Activated CD4-positive, alpha-beta T cell treated with anti-CD3 and anti-CD28 coated beads, Interleukin-2, amount 50 U/mL, for 24 hours (primary cell): ENCODE results near the gene SUGT1.
"Not testable (repeated sequence)": the region's sequence is repeated elsewhere in the genome, so short reads cannot be mapped to it uniquely, and the experiment has no call there.

ENCODE experiments used
- DNase-seq, 2 donors: peaks; one replicate each; pipeline ENCODE4 v3.0.0-alpha.2; 2020; ENCODE audit warnings: low read depth in 1 of 2, low spot score in 1 of 2

The SUGT1 gene

GRCh38 chr13:52652196-52652979 is at the start of gene SUGT1:
Gene SUGT1, plus strand, starts transcription at chr13:52652836. Its CDS starts 85 bp downstream, at chr13:52652921.
- DNase-seq: peak; percentile 88 to 92

GRCh38 chr13:52603316-52603715 is 49.3 kb upstream of the SUGT1 start:
- not testable (repeated sequence) for DNase-seq

DNA sequence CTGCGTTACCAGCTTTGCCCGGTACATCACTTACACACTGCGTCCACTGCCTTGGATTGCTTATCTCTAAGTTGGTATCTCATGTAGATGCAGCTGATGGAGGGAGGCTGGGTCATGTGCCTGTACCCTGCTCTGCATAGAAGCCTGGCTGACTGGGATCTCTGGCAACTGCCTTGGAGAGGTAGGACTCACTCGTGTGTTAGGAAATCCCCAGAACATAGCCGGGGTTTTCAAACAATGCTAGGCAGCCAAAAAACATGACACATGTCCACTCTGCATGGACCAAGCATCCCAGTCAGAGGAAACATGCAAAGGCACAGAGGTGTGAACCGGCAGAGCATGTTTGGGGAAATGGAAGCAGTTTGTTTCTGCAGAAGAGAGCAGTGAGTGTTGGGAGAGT is 46.5 kb upstream of the SUGT1 start:
- not testable (repeated sequence) for DNase-seq

DNA sequence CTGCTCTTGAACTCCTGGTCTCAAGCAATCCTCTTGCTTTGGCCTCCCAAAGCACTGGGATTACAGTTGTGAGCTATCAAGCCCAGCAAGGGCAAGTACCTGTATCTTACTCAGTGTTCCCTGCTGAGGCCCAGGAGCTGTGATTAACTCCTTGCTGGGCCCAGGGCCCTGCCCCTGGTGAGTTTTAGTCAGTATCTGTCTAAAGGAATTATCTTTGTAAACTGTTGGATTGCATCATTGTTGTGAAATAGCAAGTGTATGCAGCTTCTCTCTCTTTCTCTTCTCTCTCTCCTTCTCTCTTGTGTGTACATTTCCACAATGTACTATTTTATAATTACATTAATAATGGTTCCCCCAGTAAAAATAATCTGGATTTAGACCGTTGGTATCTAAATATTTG is 45.8 kb upstream of the SUGT1 start:
- not testable (repeated sequence) for DNase-seq

DNA sequence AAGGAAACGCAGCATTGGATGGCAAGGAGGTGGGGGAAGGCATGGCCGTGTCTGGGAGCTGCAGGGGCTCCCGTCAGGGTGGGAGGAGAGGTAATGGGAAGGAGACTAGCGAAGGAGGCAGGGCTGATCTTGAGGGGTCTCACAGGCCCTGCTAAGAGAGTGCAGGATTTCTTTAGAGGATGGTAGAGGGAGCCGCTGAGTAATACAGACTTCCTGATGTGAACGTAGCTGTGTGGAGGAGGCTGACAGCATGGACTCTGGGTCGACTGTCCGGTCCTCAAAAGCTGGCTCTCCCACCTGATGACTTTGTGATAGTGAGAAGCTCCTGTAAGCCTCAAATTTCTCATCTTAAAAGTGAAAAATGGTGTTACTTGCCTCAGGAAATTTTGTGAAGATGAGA is 44.5 kb upstream of the SUGT1 start:
- not testable (repeated sequence) for DNase-seq

DNA sequence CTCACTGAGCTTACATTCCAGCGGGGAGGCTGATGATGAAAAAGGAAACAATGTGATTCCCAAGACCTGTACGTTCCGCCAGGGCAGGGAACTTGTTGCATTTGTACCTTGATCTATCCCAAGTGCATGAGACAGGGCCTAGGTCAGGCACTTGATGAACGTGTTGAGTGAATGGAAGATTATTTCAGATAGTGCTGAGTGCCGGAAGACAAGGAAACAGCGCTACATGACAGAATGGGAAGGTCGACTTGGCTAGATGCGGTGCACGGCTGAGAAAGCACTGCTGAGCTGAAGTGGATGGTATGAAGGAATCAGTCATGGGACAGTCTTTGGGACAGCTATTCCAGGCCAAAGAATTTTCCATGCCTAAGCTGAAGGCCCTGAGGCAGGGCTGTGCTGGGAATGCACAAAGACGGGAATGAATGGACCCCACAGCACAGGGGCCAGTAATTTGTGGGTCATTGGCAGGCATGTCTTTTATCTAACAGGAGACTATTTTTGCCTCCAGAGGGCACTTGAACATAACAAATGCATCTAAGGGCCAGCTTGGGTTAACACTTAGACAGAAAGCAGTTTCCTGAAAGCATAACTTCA is 43.5 kb upstream of the SUGT1 start:
- DNase-seq: not testable (repeated sequence)

- DNase-seq: not testable (repeated sequence)
Observed at GRCh38 chr13:52610158-52610557, 42.5 kb upstream of the SUGT1 start.

GRCh38 chr13:52615134-52615801 is 37.4 kb upstream of the SUGT1 start:
- no peak for DNase-seq

DNA sequence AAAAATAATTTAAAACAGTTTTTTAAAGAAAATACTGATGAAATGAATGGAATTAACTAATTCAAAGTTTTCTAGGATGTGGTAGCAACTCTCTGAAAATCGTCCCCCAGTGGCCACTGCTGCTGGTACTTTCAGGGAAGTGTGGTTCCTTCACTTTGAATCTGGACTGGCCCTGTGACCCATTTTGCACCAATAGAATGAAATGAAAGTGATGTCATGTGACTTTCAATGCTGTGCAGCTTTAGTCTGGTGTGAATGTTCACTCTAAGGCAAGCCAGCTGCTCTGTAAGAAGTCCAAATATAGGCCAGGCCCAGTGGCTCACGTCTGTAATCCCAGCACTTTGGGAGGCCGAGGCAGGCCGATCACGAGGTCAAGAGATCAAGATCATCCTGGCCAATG is 36.8 kb upstream of the SUGT1 start:
- no peak for DNase-seq

DNA sequence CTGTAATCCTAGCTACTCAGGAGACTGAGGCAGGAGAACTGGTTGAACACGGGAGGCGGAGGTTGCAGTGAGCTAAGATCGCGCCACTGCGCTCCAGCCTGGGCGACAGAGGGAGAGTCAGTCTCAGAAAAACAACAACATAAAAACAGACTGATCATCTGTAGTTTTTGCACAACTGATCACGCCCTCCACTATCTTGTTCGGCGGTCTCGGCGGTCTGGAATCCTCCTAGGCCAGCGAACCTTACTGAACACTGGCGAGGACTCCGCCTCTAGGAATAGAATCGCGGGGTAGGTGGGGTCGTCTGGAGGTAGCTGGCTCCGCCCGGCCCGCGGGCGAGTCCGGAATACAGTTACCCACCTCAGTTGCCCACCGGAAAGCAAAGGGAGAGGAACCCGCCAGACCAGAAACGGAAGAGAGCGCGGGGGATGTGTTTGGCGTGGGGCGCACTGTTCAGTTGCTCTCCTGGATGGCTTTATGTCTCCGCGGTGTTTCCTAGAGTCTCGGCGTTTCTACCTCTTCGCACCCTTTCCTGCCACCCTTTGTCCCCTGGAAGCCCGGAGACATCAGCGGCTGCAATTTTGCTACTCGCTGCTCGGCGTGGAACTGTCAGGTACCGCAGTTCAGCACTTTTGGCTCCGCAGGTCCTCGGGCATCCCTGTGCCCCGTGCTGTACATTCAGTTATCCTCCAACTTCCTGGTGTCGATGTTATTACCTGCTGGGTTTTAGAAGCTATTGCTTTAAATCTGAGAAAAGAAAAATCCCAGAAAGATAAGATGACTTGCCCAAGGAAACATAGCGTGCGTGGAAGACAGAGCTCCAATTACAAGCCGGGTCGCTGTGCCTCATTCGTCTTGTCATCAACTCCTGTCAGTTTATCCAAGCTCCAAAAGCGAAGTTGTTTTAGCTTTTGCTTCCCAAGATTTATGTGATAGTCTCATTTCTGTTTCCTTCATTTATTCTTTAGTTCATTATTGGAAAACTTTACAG is 35.3 kb upstream of the SUGT1 start:
- DNase-seq: peak; percentile 64 to 83

DNA sequence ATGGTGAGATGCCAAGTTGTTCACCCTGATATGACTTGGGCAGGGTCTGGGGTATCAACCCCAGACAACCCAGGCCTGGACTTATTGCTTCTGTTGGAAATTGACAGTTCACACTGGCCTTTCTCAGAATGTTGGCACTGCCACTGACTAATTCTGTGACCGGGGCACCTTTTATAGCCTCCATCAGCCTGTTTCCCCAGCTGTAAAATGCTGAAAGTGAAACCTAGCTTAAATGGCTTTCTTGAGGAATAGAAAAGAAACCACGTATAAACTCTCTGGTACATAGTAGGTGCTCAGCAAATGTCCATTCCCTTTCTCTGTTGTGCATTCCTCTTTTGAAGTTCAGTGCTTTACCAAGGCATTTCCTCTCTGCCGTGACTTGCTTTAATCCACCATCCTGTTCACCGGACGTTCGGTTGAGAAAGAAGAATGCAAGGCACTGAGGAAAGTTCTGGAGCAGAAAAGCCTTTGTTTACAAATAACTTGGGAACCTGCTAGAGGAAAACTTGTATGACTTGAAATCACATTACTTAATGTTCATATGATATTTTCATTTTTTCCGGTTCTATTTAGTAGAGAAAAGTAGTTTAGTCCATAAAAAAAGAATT is 21.4 kb upstream of the SUGT1 start:
- not testable (repeated sequence) for DNase-seq

GRCh38 chr13:52638666-52639328 is 13.8 kb upstream of the SUGT1 start:
- no peak for DNase-seq

GRCh38 chr13:52642131-52642530 is 10.5 kb upstream of the SUGT1 start, which contains the start of gene HNRNPA1L2:
Gene HNRNPA1L2, plus strand, starts transcription at chr13:52642431. Its CDS starts 62 bp downstream, at chr13:52642493.
- DNase-seq: no peak

- no peak for DNase-seq
Observed at GRCh38 chr13:52644108-52644507, 8.5 kb upstream of the SUGT1 start.

- DNase-seq: no peak
Observed at GRCh38 chr13:52646967-52647366, 5.7 kb upstream of the SUGT1 start.

DNA sequence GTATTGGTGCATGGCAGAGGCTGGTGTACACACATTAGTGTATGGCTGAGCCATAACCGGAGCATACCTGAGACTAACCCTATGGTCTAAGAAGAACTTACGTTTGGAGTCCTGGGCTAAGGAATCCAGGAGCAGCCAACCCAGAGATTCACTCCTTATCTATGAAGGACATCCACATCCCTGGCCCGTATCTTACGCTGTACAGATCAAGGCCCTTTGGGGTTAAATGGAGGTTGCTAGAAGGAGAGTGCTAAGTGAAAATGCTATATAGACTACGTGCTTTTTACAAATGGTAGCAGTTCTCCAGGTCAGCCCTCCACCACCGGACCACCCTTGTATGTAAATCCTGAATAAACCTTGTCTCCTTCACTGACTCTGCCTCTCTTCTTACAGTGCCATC is 1.9 kb upstream of the SUGT1 start:
- DNase-seq: no peak

- no peak for DNase-seq
Observed at GRCh38 chr13:52651897-52652195, 790 bp upstream of the SUGT1 start.

DNA sequence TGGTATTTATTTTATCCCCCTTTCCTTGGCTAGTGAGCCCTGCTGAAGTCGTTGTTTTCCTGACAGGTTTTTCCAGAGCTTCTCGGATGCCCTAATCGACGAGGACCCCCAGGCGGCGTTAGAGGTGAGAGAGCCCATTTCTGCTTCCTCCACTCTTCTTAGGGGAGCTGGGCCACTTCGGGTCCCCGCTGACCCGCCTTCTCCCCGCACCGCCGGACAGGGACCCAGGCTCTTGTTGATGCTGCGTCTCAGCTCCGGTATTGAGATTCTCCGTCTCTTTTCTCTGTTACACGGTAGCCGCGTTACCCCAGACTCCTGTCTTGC is 306 bp downstream of the SUGT1 start:
- no peak for DNase-seq

DNA sequence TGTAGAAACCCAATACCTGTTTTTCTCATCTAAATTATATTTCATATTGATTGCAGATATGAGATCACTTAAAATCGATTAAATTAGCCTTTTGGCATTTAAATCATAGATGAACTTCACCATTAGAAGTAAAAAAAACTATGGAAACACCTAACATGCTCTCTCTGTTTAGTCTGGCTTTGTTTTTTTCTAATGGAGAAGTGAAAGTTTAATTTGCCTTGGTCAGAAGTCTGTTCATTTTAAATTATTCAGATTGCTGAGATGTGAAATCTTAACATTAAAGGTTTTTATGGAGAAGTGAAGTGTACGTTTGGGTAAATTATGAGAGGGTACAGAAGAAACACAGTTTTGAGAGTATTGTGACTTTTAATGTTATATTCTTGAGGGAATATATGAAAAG is 6.7 kb downstream of the SUGT1 start:
- no peak for DNase-seq

GRCh38 chr13:52664272-52664671 is 11.6 kb downstream of the SUGT1 start:
- DNase-seq: no peak
